Measurements from ENCODE around the gene APOB.

- TF ChIP-seq CTCF (IDR thresholded peaks at IDR 0.05): no peak
- TF ChIP-seq POLR2A (IDR thresholded peaks at IDR 0.05): no peak
Measured at GRCh38 chr2:21067125-21067524, 23.3 kb upstream of the APOB start.
